Esophagus squamous epithelium (tissue), 5 donors: Measurements from ENCODE around the gene CCDC134. TPM values are rescaled to one million over a fixed set of nuclear protein-coding genes. Genes with fewer than 3 reads are reported as not detected.

Source experiments
- DNase-seq: peaks from one replicate; lab custom pipeline; 2025; lab: John Stamatoyannopoulos, UW
- H3K27ac ChIP-seq, 4 donors: fragments of 200-600 bp; sonication (generic); one replicate each; pipeline ENCODE4 v1.5.1; 2016 to 2019; ENCODE audit warnings: mild to moderate bottlenecking in 1 of 4
- H3K27me3 ChIP-seq, 4 donors: fragments of 200-600 bp; sonication (generic); 1 replicate in 3 of 4; 2 replicates in 1 of 4; pipeline versions ENCODE4 v1.5.1 to v1.6.0; 2017 to 2021; ENCODE audit warnings: antibody characterized with exemption in 1 of 4
- H3K36me3 ChIP-seq, 3 donors: fragments of 200-600 bp; sonication (generic); one replicate each; pipeline ENCODE4 v1.5.1; 2016 to 2019
- H3K4me1 ChIP-seq, 3 donors: fragments of 200-600 bp; sonication (generic); one replicate each; pipeline ENCODE4 v1.5.1; 2017 to 2019
- H3K4me3 ChIP-seq, 4 donors: fragments of 200-600 bp; sonication (generic); 1 replicate in 3 of 4; 2 replicates in 1 of 4; pipeline ENCODE4 v1.5.1; 2016 to 2019; ENCODE audit warnings: mild to moderate bottlenecking in 2 of 4, moderate library complexity in 1 of 4
- H3K9me3 ChIP-seq, 3 donors: fragments of 200-600 bp; sonication (generic); one replicate each; pipeline ENCODE4 v1.5.1; 2016 to 2019
- CTCF ChIP-seq, 6 experiments: fragments of 450-650 bp in 4 of 6; fragments of 200-600 bp in 2 of 6; sonication (generic) in 2 of 6; IDR thresholded peaks; one replicate each; pipeline ENCODE4 v1.5.1; 2016 to 2019; ENCODE audit warnings: antibody characterized with exemption in 6 of 6, mild to moderate bottlenecking in 4 of 6, moderate library complexity in 4 of 6
- POLR2A ChIP-seq, 4 donors: fragments of 450-650 bp; IDR thresholded peaks; one replicate each; pipeline ENCODE4 v1.6.1; 2017; ENCODE audit warnings: antibody characterized with exemption in 4 of 4, mild to moderate bottlenecking in 4 of 4, moderate library complexity in 3 of 4
- WGBS, 2 donors: methylation state at CpG; one replicate each; pipeline ENCODE4 v1.1.5; 2018; 5-methylcytosine and 5-hydroxymethylcytosine counted together
- intact Hi-C: fragments of 100-400 bp; cut with DNase I; formaldehyde crosslinking; loops from one replicate; pipeline ENCODE4 v1.15.0; 2022
- total RNA-seq, 4 donors: library from RNA; depleted of rRNA; stranded (reverse); fragments of >200 nt; gene quantifications; one replicate each; pipeline ENCODE4 v1.1.0, GENCODE V29; 2016
- donor health status: DM: yes; HTN: yes; CAD: no.

CCDC134 gene
- total RNA-seq, 4 donors from 2014 or later = 5.1 to 9.0 (median 7.2) TPM

GRCh38 chr22:41819257-41819656 is 18.8 kb downstream of the CCDC134 start:
- Histone ChIP-seq H3K27ac (no peak overlapping the region), H3K4me1 (no peaks in the 10 kb centered on the region), H3K4me3 (no peak overlapping the region), H3K36me3 (peaks cover 0 to 34% (median 0%) of the 10 kb centered on the region in 3 donors), H3K9me3 (no peaks in the 10 kb centered on the region), H3K27me3 (no peaks in the 10 kb centered on the region)
- no peak for DNase-seq
- intact Hi-C loops = no loop called here
- TF ChIP-seq POLR2A (IDR thresholded peaks at IDR 0.05) (no peak), CTCF (IDR thresholded peaks at IDR 0.05) (no peak)
- 50 to 95% methylated on average over 1 to 2 of the region's 4 CpGs for WGBS, 2 donors

- Histone ChIP-seq H3K4me1 (peaks cover 0 to 4% (median 0%) of the 10 kb centered on the region in 3 donors), H3K36me3 (peaks cover 0 to 27% (median 0%) of the 10 kb centered on the region in 3 donors), H3K9me3 (no peaks in the 10 kb centered on the region), H3K27ac (no peak overlapping the region), H3K27me3 (no peaks in the 10 kb centered on the region), H3K4me3 (no peak overlapping the region)
- TF ChIP-seq CTCF (IDR thresholded peaks at IDR 0.05) (no peak), POLR2A (IDR thresholded peaks at IDR 0.05) (no peak)
- intact Hi-C loops = no loop called here
- 83 to 87% methylated on average over 4 to 5 of the region's 5 CpGs for WGBS, 2 donors
- DNase-seq = no peak
Observed at GRCh38 chr22:41820447-41820846, 20.0 kb downstream of the CCDC134 start.

- Histone ChIP-seq H3K27ac (no peak overlapping the region), H3K4me3 (no peak overlapping the region), H3K9me3 (no peaks in the 10 kb centered on the region), H3K27me3 (no peaks in the 10 kb centered on the region), H3K4me1 (peaks cover 6 to 16% (median 6%) of the 10 kb centered on the region in 3 donors), H3K36me3 (peaks cover 0 to 24% (median 0%) of the 10 kb centered on the region in 3 donors)
- WGBS, 2 donors = 82 to 85% methylated on average over 11 to 12 of the region's 12 CpGs
- DNase-seq = no peak
- no peak for TF ChIP-seq CTCF (IDR thresholded peaks at IDR 0.05)
- TF ChIP-seq POLR2A (IDR thresholded peaks at IDR 0.05) = no peak
- intact Hi-C loops = no loop called here
Observed at GRCh38 chr22:41821471-41822316, 21.2 kb downstream of the CCDC134 start.

GRCh38 chr22:41822317-41823057 is 22.0 kb downstream of the CCDC134 start:
- 72 to 84% methylated on average over 3 of the region's 3 CpGs for WGBS, 2 donors
- Histone ChIP-seq H3K36me3 (peaks cover 0 to 19% (median 0%) of the 10 kb centered on the region in 3 donors), H3K4me1 (peaks cover 8 to 24% (median 10%) of the 10 kb centered on the region in 3 donors), H3K27me3 (no peaks in the 10 kb centered on the region), H3K4me3 (no peak overlapping the region), H3K9me3 (no peaks in the 10 kb centered on the region), H3K27ac (no peak overlapping the region)
- DNase-seq = no peak
- intact Hi-C loops = no loop called here
- TF ChIP-seq CTCF (IDR thresholded peaks at IDR 0.05) = peak in 5 of 6 experiments; percentile 47 to 80 (median 61)
- no peak for TF ChIP-seq POLR2A (IDR thresholded peaks at IDR 0.05)

- H3K9me3 ChIP-seq = no peaks in the 10 kb centered on the region
- 76 to 80% methylated on average over 5 to 6 of the region's 6 CpGs for WGBS, 2 donors
- TF ChIP-seq CTCF (IDR thresholded peaks at IDR 0.05) (no peak), POLR2A (IDR thresholded peaks at IDR 0.05) (no peak)
- H3K27me3 ChIP-seq = no peaks in the 10 kb centered on the region
- H3K27ac ChIP-seq = no peak overlapping the region
- peaks cover 0 to 19% (median 0%) of the 10 kb centered on the region in 3 donors for H3K36me3 ChIP-seq
- intact Hi-C loops = no loop called here
- H3K4me3 ChIP-seq = no peak overlapping the region
- DNase-seq = no peak
- H3K4me1 ChIP-seq = peaks cover 8 to 25% (median 10%) of the 10 kb centered on the region in 3 donors
Observed at GRCh38 chr22:41823797-41824196, 23.3 kb downstream of the CCDC134 start.
